ENCODE results near the gene FBXO42. TPM values are rescaled to one million over a fixed set of nuclear protein-coding genes. Genes with fewer than 3 reads are reported as not detected.
A peak's percentile ranks its signal among the peaks of the same experiment; 100 is the strongest.
"Not testable (repeated sequence)": the region's sequence is repeated elsewhere in the genome, so short reads cannot be mapped to it uniquely, and the experiment has no call there.

The FBXO42 gene
- total RNA-seq, 1 donor from 2014 or later: 28.8 TPM

GRCh38 chr1:16249596-16250241, 102.6 kb downstream of the FBXO42 start:
- TF ChIP-seq CTCF (IDR thresholded peaks at IDR 0.05; ENCODE audit: unreplicated experiment): no peak
- H3K4me3 Mint-ChIP-seq: no peak overlapping the region
- H3K27me3 Mint-ChIP-seq (ENCODE audit: low read depth): no peaks in the 10 kb centered on the region
- H3K9me3 Mint-ChIP-seq: no peaks in the 10 kb centered on the region
- peaks cover 25% of the 10 kb centered on the region for H3K4me1 Mint-ChIP-seq
- peak overlapping the region; percentile 70 for H3K27ac Mint-ChIP-seq
- H3K36me3 Mint-ChIP-seq: peaks cover 14% of the 10 kb centered on the region
- DNase-seq (ENCODE audit: low spot score in 2 of 2, unreplicated experiment in 2 of 2): no peak

GRCh38 chr1:16248603-16249516, 103.4 kb downstream of the FBXO42 start:
- DNase-seq (ENCODE audit: low spot score in 2 of 2, unreplicated experiment in 2 of 2): peak in 1 of 2 experiments; percentile 64
- peaks cover 10% of the 10 kb centered on the region for H3K36me3 Mint-ChIP-seq
- peaks cover 28% of the 10 kb centered on the region for H3K4me1 Mint-ChIP-seq
- no peak overlapping the region for H3K4me3 Mint-ChIP-seq
- peak overlapping the region; percentile 71 for H3K27ac Mint-ChIP-seq
- no peak for TF ChIP-seq CTCF (IDR thresholded peaks at IDR 0.05; ENCODE audit: unreplicated experiment)
- H3K27me3 Mint-ChIP-seq (ENCODE audit: low read depth): no peaks in the 10 kb centered on the region
- no peaks in the 10 kb centered on the region for H3K9me3 Mint-ChIP-seq

- H3K9me3 Mint-ChIP-seq: no peaks in the 10 kb centered on the region
- peak overlapping the region; percentile 30 for H3K27ac Mint-ChIP-seq
- no peak overlapping the region for H3K4me3 Mint-ChIP-seq
- peaks cover 10% of the 10 kb centered on the region for H3K36me3 Mint-ChIP-seq
- peaks cover 28% of the 10 kb centered on the region for H3K4me1 Mint-ChIP-seq
- no peaks in the 10 kb centered on the region for H3K27me3 Mint-ChIP-seq (ENCODE audit: low read depth)
- no peak for TF ChIP-seq CTCF (IDR thresholded peaks at IDR 0.05; ENCODE audit: unreplicated experiment)
- DNase-seq (ENCODE audit: low spot score in 2 of 2, unreplicated experiment in 2 of 2): no peak
These were observed 104.3 kb downstream of the FBXO42 start for GRCh38 chr1:16248007-16248436.

- no peaks in the 10 kb centered on the region for H3K9me3 Mint-ChIP-seq
- no peak for TF ChIP-seq CTCF (IDR thresholded peaks at IDR 0.05; ENCODE audit: unreplicated experiment)
- DNase-seq (ENCODE audit: low spot score in 2 of 2, unreplicated experiment in 2 of 2): no peak
- peak overlapping the region; percentile 53 for H3K27ac Mint-ChIP-seq
- peaks cover 10% of the 10 kb centered on the region for H3K36me3 Mint-ChIP-seq
- H3K27me3 Mint-ChIP-seq (ENCODE audit: low read depth): no peaks in the 10 kb centered on the region
- no peak overlapping the region for H3K4me3 Mint-ChIP-seq
- peaks cover 28% of the 10 kb centered on the region for H3K4me1 Mint-ChIP-seq
These were observed 104.8 kb downstream of the FBXO42 start for GRCh38 chr1:16247441-16247840.

- Mint-ChIP-seq H3K36me3 (peaks cover 10% of the 10 kb centered on the region), H3K27ac (no peak overlapping the region), H3K27me3 (ENCODE audit: low read depth) (no peaks in the 10 kb centered on the region), H3K4me1 (peaks cover 28% of the 10 kb centered on the region), H3K4me3 (no peak overlapping the region), H3K9me3 (no peaks in the 10 kb centered on the region)
- DNase-seq (ENCODE audit: low spot score in 2 of 2, unreplicated experiment in 2 of 2): no peak
- TF ChIP-seq CTCF (IDR thresholded peaks at IDR 0.05; ENCODE audit: unreplicated experiment): no peak
These were observed 105.3 kb downstream of the FBXO42 start for GRCh38 chr1:16246961-16247360.

- not testable (repeated sequence) for H3K27me3 Mint-ChIP-seq (ENCODE audit: low read depth); DNase-seq (ENCODE audit: low spot score in 2 of 2, unreplicated experiment in 2 of 2); H3K36me3 Mint-ChIP-seq; H3K27ac Mint-ChIP-seq; H3K9me3 Mint-ChIP-seq; H3K4me3 Mint-ChIP-seq
- peaks cover 29% of the 10 kb centered on the region for H3K4me1 Mint-ChIP-seq
These were observed 106.0 kb downstream of the FBXO42 start for GRCh38 chr1:16246239-16246638.
